GM12878 (cell line): ENCODE results near the gene PROC. TPM values are rescaled to one million over a fixed set of nuclear protein-coding genes. Genes with fewer than 3 reads are reported as not detected.

Source experiments
- ATAC-seq: fragments of 200-7000 bp; cut with Tn5 transposase; 3 replicates; pipeline ENCODE4 v1.9.1; 2020; ENCODE audit warnings: mild to moderate bottlenecking, moderate library complexity
- BruUV-seq: library from RNA; stranded (reverse); fragments of 400-500 nt; replicated peaks from 2 replicates; lab custom pipeline; 2021; lab: Mats Ljungman, UMichigan
- CTCF ChIA-PET: fragments of 300-600 bp; sonication (Branson Sonifier 250); formaldehyde crosslinking; extraction: SDS; loops from one replicate; lab custom pipeline; 2021; ENCODE audit warnings: inconsistent platforms; lab: Yijun Ruan, JAX
- POLR2A ChIA-PET: fragments of 350-600 bp; formaldehyde crosslinking; extraction: SDS; loops from one replicate; lab custom pipeline; 2021; ENCODE audit warnings: inconsistent platforms; lab: Charles Lee
- RAD21 ChIA-PET: fragments of 300-600 bp; sonication (Branson Sonifier 250); formaldehyde crosslinking; loops from one replicate; lab custom pipeline; 2023; ENCODE audit warnings: antibody characterized with exemption; ENCODE audit not compliant: unreplicated experiment; lab: Charles Lee
- SMC1A ChIA-PET: fragments of 300-600 bp; sonication (Branson Sonifier 250); formaldehyde crosslinking; loops from one replicate; lab custom pipeline; 2023; ENCODE audit not compliant: unreplicated experiment, uncharacterized antibody; lab: Charles Lee
- DNase-seq: peaks from one replicate; pipeline ENCODE4 v3.0.0-alpha.2; 2011; ENCODE audit warnings: low read depth, low spot score
- FAIRE-seq: peaks from 3 replicates; lab custom pipeline; 2011; peaks lifted over from hg19 to GRCh38; lab: Jason Lieb, UNC
- H2AFZ ChIP-seq: 2 replicates; pipeline ENCODE4 v1.6.0; 2011; ENCODE audit warnings: low read depth, low read length, control low read depth; ENCODE audit not compliant: control insufficient read depth
- H3K27ac ChIP-seq: 2 replicates; pipeline ENCODE4 v1.5.1; 2011; ENCODE audit warnings: control low read depth; ENCODE audit not compliant: control insufficient read depth, insufficient read depth
- H3K27me3 ChIP-seq, 2 experiments: replicated peaks in 1 of 2; 2 replicates each; pipeline versions ENCODE4 v1.6.0 to v1.6.1; 2011; ENCODE audit warnings: low read length in 1 of 2; ENCODE audit not compliant: control insufficient read depth in 2 of 2, insufficient read depth in 2 of 2
- H3K36me3 ChIP-seq, 2 experiments: 2 replicates each; pipeline ENCODE4 v1.5.1; 2011; ENCODE audit warnings: low read length in 1 of 2; ENCODE audit not compliant: control insufficient read depth in 2 of 2, insufficient read depth in 2 of 2
- H3K4me1 ChIP-seq: 2 replicates; pipeline ENCODE4 v1.6.1; 2011; ENCODE audit warnings: mild to moderate bottlenecking, low read length, moderate library complexity, mixed read lengths; ENCODE audit not compliant: control insufficient read depth, insufficient read depth
- H3K4me2 ChIP-seq: 2 replicates; pipeline ENCODE4 v1.6.0; 2011; ENCODE audit warnings: control low read depth; ENCODE audit not compliant: control insufficient read depth, insufficient read depth
- H3K4me3 ChIP-seq: fragments of 200-600 bp; sonication (generic); 2 replicates; pipeline ENCODE4 v1.5.1; 2016
- H3K79me2 ChIP-seq: 2 replicates; pipeline ENCODE4 v1.6.0; 2011; ENCODE audit warnings: low read length; ENCODE audit not compliant: control insufficient read depth, insufficient read depth
- H3K9ac ChIP-seq: 2 replicates; pipeline ENCODE4 v1.8.0; 2011; ENCODE audit warnings: low read length, control low read depth, mixed read lengths; ENCODE audit not compliant: control insufficient read depth, insufficient read depth
- H3K9me3 ChIP-seq: replicated peaks from 3 replicates; pipeline ENCODE4 v1.5.1; 2011; ENCODE audit warnings: mild to moderate bottlenecking, low read length; ENCODE audit not compliant: control insufficient read depth, insufficient read depth
- H4K20me1 ChIP-seq: 2 replicates; pipeline ENCODE4 v1.6.0; 2011; ENCODE audit not compliant: control insufficient read depth, insufficient read depth
- CUX1 ChIP-seq: IDR thresholded peaks from 2 replicates; pipeline ENCODE4 v1.6.1; 2012; ENCODE audit warnings: improper control_type of control experiment, low read depth, low read length; ENCODE audit not compliant: insufficient replicate concordance
- IRF4 ChIP-seq: IDR thresholded peaks from 2 replicates; pipeline ENCODE4 v1.6.1; 2011; ENCODE audit warnings: low read depth, low read length
- JUNB ChIP-seq: IDR thresholded peaks from 2 replicates; pipeline ENCODE4 v1.6.1; 2016; ENCODE audit warnings: antibody characterized with exemption, mild to moderate bottlenecking
- MEF2A ChIP-seq: IDR thresholded peaks from 2 replicates; pipeline ENCODE4 v1.6.1; 2011; ENCODE audit warnings: low read depth, mild to moderate bottlenecking, low read length, moderate library complexity; ENCODE audit not compliant: insufficient read depth
- MTA3 ChIP-seq: IDR thresholded peaks from 2 replicates; pipeline ENCODE4 v1.6.1; 2012; ENCODE audit warnings: low read length, inconsistent platforms, borderline replicate concordance
- NFXL1 ChIP-seq: fragments of 450-650 bp; IDR thresholded peaks from 2 replicates; pipeline ENCODE4 v1.6.1; 2017; ENCODE audit warnings: antibody characterized with exemption, mild to moderate bottlenecking, borderline replicate concordance
- NR2C2 ChIP-seq: IDR thresholded peaks from 2 replicates; pipeline ENCODE4 v1.6.1; 2011; ENCODE audit warnings: borderline replicate concordance, low read depth; ENCODE audit not compliant: control insufficient read depth, insufficient read length
- PAX5 ChIP-seq: IDR thresholded peaks from 2 replicates; pipeline ENCODE4 v1.6.1; 2011; ENCODE audit warnings: low read depth, low read length, borderline replicate concordance
- PKNOX1 ChIP-seq: fragments of 450-650 bp; IDR thresholded peaks from 2 replicates; pipeline ENCODE4 v1.6.1; 2016; ENCODE audit warnings: mild to moderate bottlenecking
- RBBP5 ChIP-seq: fragments of 200-600 bp; sonication (generic); conservative IDR thresholded peaks from 2 replicates; pipeline ENCODE4 v1.6.1; 2016
- RUNX3 ChIP-seq: IDR thresholded peaks from 2 replicates; pipeline ENCODE4 v1.6.1; 2012; ENCODE audit warnings: low read length, inconsistent platforms
- SMAD1 ChIP-seq: fragments of 450-650 bp; IDR thresholded peaks from 2 replicates; pipeline ENCODE4 v1.6.1; 2018; ENCODE audit warnings: mild to moderate bottlenecking, low read depth; ENCODE audit not compliant: partially characterized antibody
- ZSCAN29 ChIP-seq: fragments of 450-650 bp; IDR thresholded peaks from 2 replicates; pipeline ENCODE4 v1.6.1; 2017; ENCODE audit warnings: mild to moderate bottlenecking, moderate library complexity
- WGBS: methylation state at CpG from one replicate; pipeline ENCODE4 v1.1.6; 2016; ENCODE audit warnings: low lambda C conversion rate; ENCODE audit not compliant: insufficient replicate concordance, insufficient coverage; ENCODE audit errors: missing lambda C conversion rate; 5-methylcytosine and 5-hydroxymethylcytosine counted together
- in situ Hi-C: fragments of 300-500 bp; cut with MboI; formaldehyde crosslinking; loops from 9 replicates; pipeline ENCODE4 v1.14.3; 2018; ENCODE audit warnings: mixed read lengths
- intact Hi-C: fragments of 100-400 bp; cut with micrococcal nuclease; formaldehyde crosslinking; loops from one replicate; pipeline ENCODE4 v1.14.2; 2022; ENCODE audit not compliant: unreplicated experiment
- polyA plus RNA-seq, 11 experiments: library from polyadenylated mRNA; depleted of rRNA in 4 of 11; unstranded in 6 of 11; stranded (reverse) in 5 of 11; fragments of >200 nt; fragmentation: Nextera tagmentation in 4 of 11; fragmentation: Illumina TruSeq in 1 of 11; extraction: Ambion mirVana in 4 of 11; extraction: Trizol in 1 of 11; gene quantifications; 1 replicate in 1 of 11; 2 replicates in 10 of 11; pipeline versions ENCODE4 v1.2.1 to v1.2.3, GENCODE V29; 2011 to 2016; ENCODE audit warnings: inconsistent platforms in 2 of 11, missing spikeins in 2 of 11, low read depth in 1 of 11
- total RNA-seq, 4 experiments: library from RNA; depleted of rRNA in 3 of 4; stranded (reverse); fragments of >200 nt in 3 of 4; fragmentation: Illumina TruSeq in 1 of 4; extraction: Trizol in 1 of 4; gene quantifications; 2 replicates each; pipeline versions ENCODE4 v1.2.1 to v1.2.3, GENCODE V29; 2013 to 2021

The PROC gene
- total and polyA plus RNA-seq, 10 of the 15 experiments (the other 5 are each of a cell fraction or from before 2014, with no cell fraction given): not detected

GRCh38 chr2:127378720-127379119 is 39.5 kb upstream of the PROC start:
- H3K79me2 ChIP-seq: peaks cover 60% of the 10 kb centered on the region
- ATAC-seq (no peak), DNase-seq (no peak), FAIRE-seq (no peak)
- H2AFZ ChIP-seq: no peak overlapping the region
- TF ChIP-seq ZSCAN29: no peak
- TF ChIP-seq SMAD1: no peak
- TF ChIP-seq PAX5: no peak
- no peak for TF ChIP-seq RBBP5
- no peak for TF ChIP-seq PKNOX1
- no peak for TF ChIP-seq CUX1
- TF ChIP-seq NR2C2: no peak
- TF ChIP-seq MEF2A: no peak
- no peak for TF ChIP-seq MTA3
- TF ChIP-seq NFXL1: no peak
- TF ChIP-seq JUNB: no peak
- no peak for TF ChIP-seq IRF4
- TF ChIP-seq RUNX3: no peak
- H3K27ac ChIP-seq: no peak overlapping the region
- H3K36me3 ChIP-seq: peaks cover 0 to 3% of the 10 kb centered on the region in 2 experiments; a peak in 1 of 4 replicates
- H4K20me1 ChIP-seq: no peaks in the 10 kb centered on the region
- intact Hi-C loops: no loop called here
- in situ Hi-C loops: loop anchor here (25.0 kb wide), 1 partner anchor 716 kb away; the partner anchor contains the start of gene GYPC
- no peak overlapping the region for H3K4me3 ChIP-seq
- ChIA-PET SMC1A (interaction anchor here (1.0 to 2.0 kb wide), 7 partner anchors 10 to 100 kb away, joined by 3 to 10 read pairs (median 4); no protein-coding TSS in a partner anchor), RAD21 (no interaction called here), CTCF (interaction anchor here (1.0 to 2.8 kb wide), 3 partner anchors 31 to 101 kb away, joined by 3 to 8 read pairs (median 7); no protein-coding TSS in a partner anchor), POLR2A (interaction anchor here (0.7 to 1.8 kb wide), 3 partner anchors 10 to 51 kb away, joined by 3 to 6 read pairs (median 5); no protein-coding TSS in a partner anchor)
- no peak overlapping the region for H3K9ac ChIP-seq
- H3K9me3 ChIP-seq: peaks cover 4% of the 10 kb centered on the region; the same call in 2 of the 3 replicates
- 89% methylated on average over 6 of the region's 6 CpGs for WGBS
- H3K4me1 ChIP-seq: no peaks in the 10 kb centered on the region
- no peak overlapping the region for H3K4me2 ChIP-seq
- H3K27me3 ChIP-seq: no peaks in the 10 kb centered on the region
- no TSS peak for BruUV-seq
